ENCODE results near the gene EXTL2.

EXTL2 gene

GRCh38 chr1:100921110-100921706 is 26.6 kb upstream of the EXTL2 start:
- no peak overlapping the region for H3K27ac ChIP-seq
- TF ChIP-seq ZFX (IDR thresholded peaks at IDR 0.05), result no peak
- peak; percentile 84 for TF ChIP-seq CTCF (conservative IDR thresholded peaks at IDR 0.05)

GRCh38 chr1:100912019-100912418 is 17.4 kb upstream of the EXTL2 start:
- no peak overlapping the region for H3K27ac ChIP-seq
- TF ChIP-seq ZFX (IDR thresholded peaks at IDR 0.05), result no peak

- TF ChIP-seq ZFX (IDR thresholded peaks at IDR 0.05) (no peak), CTCF (conservative IDR thresholded peaks at IDR 0.05) (no peak)
- no peak overlapping the region for H3K27ac ChIP-seq
Measured at GRCh38 chr1:100909018-100909417, 14.4 kb upstream of the EXTL2 start.

GRCh38 chr1:100907887-100908286 is 13.2 kb upstream of the EXTL2 start:
- no peak for TF ChIP-seq ZFX (IDR thresholded peaks at IDR 0.05)
- TF ChIP-seq CTCF (conservative IDR thresholded peaks at IDR 0.05), result no peak

GRCh38 chr1:100905181-100905580 is 10.5 kb upstream of the EXTL2 start:
- H3K27ac ChIP-seq, result no peak overlapping the region
- TF ChIP-seq ZFX (IDR thresholded peaks at IDR 0.05), result no peak
- no peak for TF ChIP-seq CTCF (conservative IDR thresholded peaks at IDR 0.05)

More at GRCh38 chr1:100907887-100908286, 13.2 kb upstream of the EXTL2 start:
- no peak overlapping the region for H3K27ac ChIP-seq

GRCh38 chr1:100904528-100904927 is 9.9 kb upstream of the EXTL2 start:
- H3K27ac ChIP-seq, result no peak overlapping the region
- TF ChIP-seq ZFX (IDR thresholded peaks at IDR 0.05), result no peak
- TF ChIP-seq CTCF (conservative IDR thresholded peaks at IDR 0.05), result no peak

GRCh38 chr1:100903777-100904176 is 9.1 kb upstream of the EXTL2 start:
- no peak overlapping the region for H3K27ac ChIP-seq
- TF ChIP-seq CTCF (conservative IDR thresholded peaks at IDR 0.05) (no peak), ZFX (IDR thresholded peaks at IDR 0.05) (no peak)

GRCh38 chr1:100902365-100902764 is 7.7 kb upstream of the EXTL2 start:
- no peak overlapping the region for H3K27ac ChIP-seq
- no peak for TF ChIP-seq ZFX (IDR thresholded peaks at IDR 0.05)
- TF ChIP-seq CTCF (conservative IDR thresholded peaks at IDR 0.05), result no peak

Measured in C4-2B (cell line).